Duodenal mucosa (tissue), 2 donors: Measurements from ENCODE around the gene DIPK1A.

Source experiments
- H3K27ac ChIP-seq: one replicate; pipeline ENCODE4 v1.7.0; 2013; ENCODE audit warnings: low read depth, low read length
- H3K27me3 ChIP-seq, 2 donors: one replicate each; pipeline ENCODE4 v1.7.0; 2013; ENCODE audit warnings: low read length in 2 of 2, control low read depth in 1 of 2; ENCODE audit not compliant: insufficient read depth in 2 of 2, control insufficient read depth in 1 of 2
- H3K36me3 ChIP-seq, 2 donors: one replicate each; pipeline ENCODE4 v1.7.0; 2013; ENCODE audit warnings: low read length in 2 of 2, control low read depth in 1 of 2; ENCODE audit not compliant: insufficient read depth in 2 of 2, control insufficient read depth in 1 of 2
- H3K4me1 ChIP-seq, 2 donors: one replicate each; pipeline ENCODE4 v1.7.0; 2013; ENCODE audit warnings: low read length in 2 of 2, control low read depth in 1 of 2; ENCODE audit not compliant: insufficient read depth in 2 of 2, control insufficient read depth in 1 of 2
- H3K4me3 ChIP-seq, 2 donors: one replicate each; pipeline ENCODE4 v1.7.0; 2013; ENCODE audit warnings: low read length in 2 of 2, low read depth in 1 of 2
- H3K9ac ChIP-seq, 2 donors: one replicate each; pipeline ENCODE4 v1.7.0; 2013; ENCODE audit warnings: low read length in 2 of 2, low read depth in 1 of 2
- H3K9me3 ChIP-seq, 2 donors: one replicate each; pipeline ENCODE4 v1.7.0; 2013; ENCODE audit warnings: low read length in 2 of 2, control low read depth in 1 of 2; ENCODE audit not compliant: control insufficient read depth in 1 of 2

The DIPK1A gene

GRCh38 chr1:92921031-92922023, 39.9 kb downstream of the DIPK1A start:
- H3K27ac ChIP-seq: no peak overlapping the region
- H3K27me3 ChIP-seq: no peaks in the 10 kb centered on the region
- H3K9ac ChIP-seq: no peak overlapping the region
- no peaks in the 10 kb centered on the region for H3K9me3 ChIP-seq
- H3K4me1 ChIP-seq: no peaks in the 10 kb centered on the region
- H3K36me3 ChIP-seq: no peaks in the 10 kb centered on the region
- no peak overlapping the region for H3K4me3 ChIP-seq

GRCh38 chr1:92916899-92917298, 44.4 kb downstream of the DIPK1A start:
- Histone ChIP-seq H3K4me3 (no peak overlapping the region), H3K27me3 (no peaks in the 10 kb centered on the region), H3K9me3 (no peaks in the 10 kb centered on the region), H3K36me3 (no peaks in the 10 kb centered on the region), H3K9ac (no peak overlapping the region), H3K4me1 (no peaks in the 10 kb centered on the region), H3K27ac (no peak overlapping the region)

GRCh38 chr1:92915547-92915946, 45.7 kb downstream of the DIPK1A start:
- H3K4me1 ChIP-seq: no peaks in the 10 kb centered on the region
- H3K4me3 ChIP-seq: no peak overlapping the region
- H3K9ac ChIP-seq: no peak overlapping the region
- no peaks in the 10 kb centered on the region for H3K9me3 ChIP-seq
- no peaks in the 10 kb centered on the region for H3K36me3 ChIP-seq
- no peak overlapping the region for H3K27ac ChIP-seq
- H3K27me3 ChIP-seq: no peaks in the 10 kb centered on the region

GRCh38 chr1:92913093-92913819, 48.0 kb downstream of the DIPK1A start:
- Histone ChIP-seq H3K27me3 (no peaks in the 10 kb centered on the region), H3K4me3 (no peak overlapping the region), H3K9me3 (no peaks in the 10 kb centered on the region), H3K4me1 (peaks cover 0 to 6% of the 10 kb centered on the region in 2 donors), H3K36me3 (no peaks in the 10 kb centered on the region), H3K9ac (no peak overlapping the region), H3K27ac (no peak overlapping the region)

- peaks cover 0 to 6% of the 10 kb centered on the region in 2 donors for H3K4me1 ChIP-seq
- no peaks in the 10 kb centered on the region for H3K27me3 ChIP-seq
- no peak overlapping the region for H3K4me3 ChIP-seq
- H3K27ac ChIP-seq: no peak overlapping the region
- no peak overlapping the region for H3K9ac ChIP-seq
- no peaks in the 10 kb centered on the region for H3K36me3 ChIP-seq
- no peaks in the 10 kb centered on the region for H3K9me3 ChIP-seq
Measured at GRCh38 chr1:92910081-92910480, 51.2 kb downstream of the DIPK1A start.

- no peaks in the 10 kb centered on the region for H3K36me3 ChIP-seq
- H3K9me3 ChIP-seq: no peaks in the 10 kb centered on the region
- no peak overlapping the region for H3K4me3 ChIP-seq
- H3K9ac ChIP-seq: no peak overlapping the region
- peaks cover 0 to 6% of the 10 kb centered on the region in 2 donors for H3K4me1 ChIP-seq
- H3K27ac ChIP-seq: no peak overlapping the region
- H3K27me3 ChIP-seq: no peaks in the 10 kb centered on the region
Measured at GRCh38 chr1:92909321-92909720, 51.9 kb downstream of the DIPK1A start.

- Histone ChIP-seq H3K27ac (no peak overlapping the region), H3K9ac (no peak overlapping the region)
Measured at GRCh38 chr1:92907949-92908684, 53.1 kb downstream of the DIPK1A start.

GRCh38 chr1:92903765-92904164, 57.5 kb downstream of the DIPK1A start:
- Histone ChIP-seq H3K27ac (no peak overlapping the region), H3K4me3 (no peak overlapping the region), H3K9me3 (no peaks in the 10 kb centered on the region), H3K9ac (no peak overlapping the region), H3K4me1 (no peaks in the 10 kb centered on the region), H3K36me3 (no peaks in the 10 kb centered on the region), H3K27me3 (no peaks in the 10 kb centered on the region)

More at GRCh38 chr1:92907949-92908684, 53.1 kb downstream of the DIPK1A start:
- no peaks in the 10 kb centered on the region for H3K27me3 ChIP-seq
- H3K4me1 ChIP-seq: peaks cover 0 to 6% of the 10 kb centered on the region in 2 donors
- no peaks in the 10 kb centered on the region for H3K9me3 ChIP-seq
- H3K4me3 ChIP-seq: no peak overlapping the region
- H3K36me3 ChIP-seq: no peaks in the 10 kb centered on the region

- H3K9ac ChIP-seq: no peak overlapping the region
- H3K4me1 ChIP-seq: no peaks in the 10 kb centered on the region
- H3K27me3 ChIP-seq: no peaks in the 10 kb centered on the region
- no peak overlapping the region for H3K4me3 ChIP-seq
- no peaks in the 10 kb centered on the region for H3K9me3 ChIP-seq
- H3K36me3 ChIP-seq: no peaks in the 10 kb centered on the region
- no peak overlapping the region for H3K27ac ChIP-seq
Measured at GRCh38 chr1:92902406-92902744, 58.9 kb downstream of the DIPK1A start.
